ENCODE data around the gene SCAMP5. TPM values are rescaled to one million over a fixed set of nuclear protein-coding genes. Genes with fewer than 3 reads are reported as not detected.

Gene SCAMP5
- total RNA-seq, 1 experiment from 2014 or later = 17.9 TPM

- BruUV-seq (replicated peaks) = TSS peak; percentile 72
- Histone ChIP-seq H3K4me3 (peak overlapping the region; percentile 90), H3K4me2 (peak overlapping the region; percentile 84), H3K4me1 (replicated peaks; ENCODE audit: insufficient read depth) (no peaks in the 10 kb centered on the region; the same call in none of the 2 replicates), H3K27ac (peak overlapping the region; percentile 50), H3K9me2 (ENCODE audit: insufficient read depth) (no peaks in the 10 kb centered on the region), H3K79me2 (ENCODE audit: low read depth) (peaks cover 20% of the 10 kb centered on the region), H2AFZ (peak overlapping the region; percentile 92), H3K36me3 (ENCODE audit: low read depth) (0 out of 2 replicates have a peak, but pooled peaks cover 3% of the 10 kb centered on the region), H3K9me3 (ENCODE audit: insufficient read depth, low read depth) (no peaks in the 10 kb centered on the region), H3F3A (ENCODE audit: insufficient read depth, low read depth) (peaks cover 15% of the 10 kb centered on the region; the same call in 1 of the 2 replicates), H4K20me1 (ENCODE audit: insufficient read depth) (no peaks in the 10 kb centered on the region), H3K27me3 (ENCODE audit: insufficient read depth, low read depth) (no peaks in the 10 kb centered on the region)
- intact Hi-C loops (cut with micrococcal nuclease; ENCODE audit: unreplicated experiment) = loop anchor here (5.0 kb wide), 1 partner anchor 67 kb away; the partner anchor contains the start of gene RPP25
- ChIA-PET POLR2A (ENCODE audit: unreplicated experiment) (interaction anchor here (0.6 to 1.2 kb wide), 5 partner anchors 28 to 234 kb away, joined by 3 to 4 read pairs (median 3); partner anchors contain the start of genes C15orf39 and SCAMP5), CTCF (interaction anchor here (0.6 kb wide), 1 partner anchor 32 kb away, joined by 3 read pairs; no protein-coding TSS in a partner anchor)
- DNase-seq = no peak
- no peak for TF ChIP-seq EZH2 (IDR thresholded peaks at IDR 0.05; ENCODE audit: low read depth)
- TF ChIP-seq CTCF (conservative IDR thresholded peaks at IDR 0.05) = no peak
Measured at GRCh38 chr15:75023872-75024636, 28.7 kb downstream of the SCAMP5 start.

GRCh38 chr15:75025107-75025506 is 29.7 kb downstream of the SCAMP5 start:
- peaks cover 8% of the 10 kb centered on the region for H3K4me1 ChIP-seq (replicated peaks; ENCODE audit: insufficient read depth)
- H3K27ac ChIP-seq = no peak overlapping the region

More at GRCh38 chr15:75025107-75025506, 29.7 kb downstream of the SCAMP5 start:
- TF ChIP-seq CTCF (conservative IDR thresholded peaks at IDR 0.05) (no peak), EZH2 (IDR thresholded peaks at IDR 0.05; ENCODE audit: low read depth) (no peak)
- Histone ChIP-seq H3K79me2 (ENCODE audit: low read depth) (peaks cover 20% of the 10 kb centered on the region), H3K4me3 (no peak overlapping the region), H3K4me2 (peak overlapping the region; percentile 84; the same call in 1 of the 2 replicates), H3K27me3 (ENCODE audit: insufficient read depth, low read depth) (no peaks in the 10 kb centered on the region), H2AFZ (no peak overlapping the region), H4K20me1 (ENCODE audit: insufficient read depth) (no peaks in the 10 kb centered on the region), H3F3A (ENCODE audit: insufficient read depth, low read depth) (peaks cover 17% of the 10 kb centered on the region; the same call in 1 of the 2 replicates), H3K9me2 (ENCODE audit: insufficient read depth) (no peaks in the 10 kb centered on the region), H3K36me3 (ENCODE audit: low read depth) (0 out of 2 replicates have a peak, but pooled peaks cover 3% of the 10 kb centered on the region), H3K9me3 (ENCODE audit: insufficient read depth, low read depth) (no peaks in the 10 kb centered on the region)
- CTCF ChIA-PET = interaction anchor here (0.5 to 0.6 kb wide), 2 partner anchors 163 to 619 kb away, joined by 3 to 4 read pairs; no protein-coding TSS in a partner anchor
- no TSS peak for BruUV-seq (replicated peaks)
- no peak for DNase-seq
- intact Hi-C loops (cut with micrococcal nuclease; ENCODE audit: unreplicated experiment) = no loop called here
- POLR2A ChIA-PET (ENCODE audit: unreplicated experiment) = interaction anchor here (0.5 to 0.7 kb wide), 3 partner anchors 19 to 664 kb away, joined by 3 to 8 read pairs (median 7); no protein-coding TSS in a partner anchor
